HL-60 (cell line): ENCODE results near the gene BMPER.

Experiments used
- CTCF ChIP-seq: IDR thresholded peaks from one replicate; pipeline ENCODE4 v1.5.1; 2011; ENCODE audit warnings: low read length, control low read depth, inconsistent platforms; ENCODE audit not compliant: insufficient read depth
- REST ChIP-seq: IDR thresholded peaks from 2 replicates; pipeline ENCODE4 v1.6.1; 2012; ENCODE audit warnings: low read depth; ENCODE audit not compliant: insufficient replicate concordance

GRCh38 chr7:33973231-33974015 is 68.1 kb downstream of the BMPER start:
- no peak for TF ChIP-seq REST
- TF ChIP-seq CTCF, result no peak
